GM10266 (cell line): ENCODE measurements around the gene HDHD2.
"Not testable (repeated sequence)": the region's sequence is repeated elsewhere in the genome, so short reads cannot be mapped to it uniquely, and the experiment has no call there.

Source experiments
- DNase-seq: peaks from one replicate; pipeline ENCODE4 v3.0.0; 2012; ENCODE audit errors: extremely low spot score
- TF ChIP-seq, protein P1 (sequence below): IDR thresholded peaks from 2 replicates; pipeline ENCODE4 v1.5.1; 2012; ENCODE audit warnings: mild to moderate bottlenecking, low read depth; ENCODE audit not compliant: control insufficient read depth, insufficient read depth; ENCODE audit errors: missing control alignments

Gene HDHD2

DNA sequence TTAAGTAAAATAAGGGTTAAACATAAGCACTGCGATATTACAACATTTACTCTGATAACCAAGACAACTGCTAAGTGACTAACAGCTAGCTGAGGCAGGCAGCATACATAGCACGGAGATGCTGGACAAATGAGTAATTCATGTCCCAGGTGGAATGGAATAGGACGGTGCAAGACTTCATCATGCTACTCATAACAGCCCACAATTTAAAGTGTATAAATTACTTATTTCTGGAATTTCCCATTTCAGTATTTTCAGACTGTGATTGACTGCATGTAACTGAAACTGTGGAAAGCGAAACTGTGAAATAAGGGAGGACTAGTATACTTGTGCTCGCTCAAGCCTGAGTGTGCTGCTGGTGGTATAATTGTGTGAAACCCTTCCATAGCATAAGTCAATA is 12.9 kb upstream of the HDHD2 start:
- no peak for DNase-seq
- TF ChIP-seq, protein P1, sequence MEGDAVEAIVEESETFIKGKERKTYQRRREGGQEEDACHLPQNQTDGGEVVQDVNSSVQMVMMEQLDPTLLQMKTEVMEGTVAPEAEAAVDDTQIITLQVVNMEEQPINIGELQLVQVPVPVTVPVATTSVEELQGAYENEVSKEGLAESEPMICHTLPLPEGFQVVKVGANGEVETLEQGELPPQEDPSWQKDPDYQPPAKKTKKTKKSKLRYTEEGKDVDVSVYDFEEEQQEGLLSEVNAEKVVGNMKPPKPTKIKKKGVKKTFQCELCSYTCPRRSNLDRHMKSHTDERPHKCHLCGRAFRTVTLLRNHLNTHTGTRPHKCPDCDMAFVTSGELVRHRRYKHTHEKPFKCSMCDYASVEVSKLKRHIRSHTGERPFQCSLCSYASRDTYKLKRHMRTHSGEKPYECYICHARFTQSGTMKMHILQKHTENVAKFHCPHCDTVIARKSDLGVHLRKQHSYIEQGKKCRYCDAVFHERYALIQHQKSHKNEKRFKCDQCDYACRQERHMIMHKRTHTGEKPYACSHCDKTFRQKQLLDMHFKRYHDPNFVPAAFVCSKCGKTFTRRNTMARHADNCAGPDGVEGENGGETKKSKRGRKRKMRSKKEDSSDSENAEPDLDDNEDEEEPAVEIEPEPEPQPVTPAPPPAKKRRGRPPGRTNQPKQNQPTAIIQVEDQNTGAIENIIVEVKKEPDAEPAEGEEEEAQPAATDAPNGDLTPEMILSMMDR: no peak

DNA sequence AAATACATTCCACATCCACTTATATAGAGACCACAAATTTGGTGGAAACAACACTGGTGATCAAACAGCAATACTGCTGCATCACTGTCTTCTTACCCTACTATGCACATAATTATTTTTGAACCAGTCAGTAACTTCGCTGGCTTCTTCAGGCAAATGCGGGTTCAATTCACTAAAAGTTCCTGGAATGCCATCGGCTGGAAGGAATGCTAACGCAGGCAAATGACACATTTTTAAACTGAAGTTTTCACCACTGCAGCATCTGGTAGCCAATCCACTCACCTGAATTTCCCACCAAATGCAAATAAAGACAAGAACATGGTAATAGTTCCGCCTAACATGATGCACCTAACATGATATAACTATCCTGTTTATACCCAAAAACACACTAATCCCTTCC is 10.0 kb upstream of the HDHD2 start:
- no peak for DNase-seq
- TF ChIP-seq, protein P1: no peak

DNA sequence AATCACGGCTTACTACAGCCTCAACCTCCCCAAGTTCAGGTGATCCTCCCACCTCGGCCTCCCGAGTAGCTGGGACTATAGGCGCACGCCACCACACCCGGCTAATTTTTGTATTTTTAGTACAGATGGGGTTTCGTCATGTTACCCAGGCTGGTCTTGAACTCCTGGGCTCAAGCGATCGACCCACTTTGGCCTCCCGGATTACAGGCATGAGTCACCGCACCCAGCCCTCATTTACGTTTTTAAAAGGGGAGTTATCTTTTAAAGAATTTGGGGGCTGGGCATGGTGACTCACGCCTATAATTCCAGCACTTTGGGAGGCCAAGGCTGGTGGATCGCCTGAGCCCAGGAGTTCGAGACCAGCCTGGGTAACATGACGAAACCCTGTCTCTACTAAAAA is 8.1 kb upstream of the HDHD2 start:
- not testable (repeated sequence) for DNase-seq

DNA sequence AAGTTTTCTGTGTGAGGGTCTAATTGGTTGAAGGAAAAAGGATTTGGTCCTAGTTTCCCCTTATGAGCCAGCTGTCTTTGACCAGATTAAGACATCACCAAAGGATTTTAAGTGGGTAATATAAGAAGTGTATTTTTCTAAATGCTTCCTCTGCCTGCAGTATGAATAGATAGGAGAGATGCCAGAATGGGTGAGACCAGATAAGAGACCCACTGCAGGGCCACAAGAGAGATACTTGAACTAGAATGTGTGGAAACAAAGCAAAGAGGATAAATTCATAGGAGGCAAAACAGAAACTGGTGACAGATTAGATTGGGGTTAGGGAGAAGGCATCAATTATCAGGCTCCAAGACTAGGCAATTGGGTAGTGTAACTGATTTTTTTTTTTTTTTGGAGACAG is 1.1 kb upstream of the HDHD2 start:
- no peak for DNase-seq
- TF ChIP-seq, protein P1: no peak

DNA sequence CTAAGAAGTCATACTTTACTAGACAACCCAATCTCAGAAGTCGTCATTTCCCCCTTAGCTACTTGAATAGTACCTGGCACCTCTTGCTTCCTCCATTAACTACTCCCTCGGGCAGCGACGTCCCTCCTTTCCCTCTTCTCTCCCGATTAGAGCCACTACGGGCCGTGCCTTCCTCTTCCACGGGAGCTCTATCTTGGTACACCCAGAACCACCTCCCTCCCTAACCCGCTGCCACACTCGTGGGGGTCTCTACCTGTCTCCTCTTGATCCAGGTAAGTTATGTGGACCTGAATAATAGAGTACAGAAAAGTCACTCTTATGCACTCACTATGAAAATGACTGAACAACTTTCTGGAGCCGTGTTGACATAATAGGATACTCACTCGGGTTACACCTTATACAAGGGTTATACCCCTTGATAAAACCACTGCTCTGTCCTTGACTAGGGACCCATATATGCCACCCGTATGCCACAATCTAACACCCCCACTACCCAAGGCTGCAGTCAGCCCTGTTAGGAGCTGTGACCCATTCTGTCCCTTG is 595 bp upstream of the HDHD2 start:
- TF ChIP-seq, protein P1: no peak

DNA sequence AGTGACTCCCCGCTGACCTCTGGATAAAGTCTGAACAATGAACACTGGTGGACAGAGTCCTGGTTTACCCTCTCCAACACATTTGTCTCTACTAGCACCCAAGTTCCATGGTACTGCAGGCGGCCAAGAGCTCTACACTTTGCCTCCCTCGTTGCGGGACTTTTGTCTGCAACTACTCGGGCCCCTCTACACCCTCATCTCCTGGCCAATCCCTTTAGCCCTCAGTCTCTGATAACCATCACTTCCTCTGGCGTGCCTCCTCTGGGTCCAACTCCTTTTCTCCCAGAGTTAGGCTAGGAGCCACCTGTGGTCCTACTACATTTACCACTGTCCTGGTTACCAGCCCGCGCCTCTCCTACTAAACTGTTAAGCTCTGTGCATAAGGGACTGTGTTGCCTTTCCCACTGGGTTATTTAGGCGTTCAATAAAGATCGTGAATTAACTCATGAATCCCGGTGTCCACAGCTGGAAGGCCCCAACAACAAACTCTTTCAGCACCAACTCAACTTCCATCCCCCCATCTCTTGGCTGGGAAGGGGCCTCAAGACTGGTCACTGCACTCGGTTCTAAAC is 757 bp downstream of the HDHD2 start:
- no peak for DNase-seq

More for the DNA sequence above, 595 bp upstream of the HDHD2 start:
- no peak for DNase-seq

DNA sequence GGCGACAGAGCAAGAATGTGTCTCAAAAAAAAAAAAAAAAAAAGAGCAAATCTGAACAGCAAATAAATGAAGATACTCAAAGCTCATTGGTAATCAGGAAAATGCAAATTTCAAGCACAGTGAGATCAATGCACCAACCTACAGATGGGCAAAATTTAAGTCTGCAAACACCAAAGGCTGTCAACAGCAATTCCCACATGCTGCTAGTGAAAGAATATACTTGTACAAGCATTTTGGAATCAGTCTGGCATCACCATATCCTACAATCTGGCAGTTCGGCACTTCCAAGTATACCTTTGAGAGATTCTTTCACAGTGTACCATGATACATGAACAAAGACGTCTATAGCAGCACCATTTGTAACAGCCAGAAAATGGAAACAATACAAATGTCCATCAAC is 4.1 kb downstream of the HDHD2 start:
- DNase-seq: no peak
- TF ChIP-seq, protein P1: no peak

More for the DNA sequence above, 757 bp downstream of the HDHD2 start:
- TF ChIP-seq, protein P1: no peak
